Gastrocnemius medialis (tissue), 4 donors: ENCODE measurements around the gene ABCA6. TPM values are rescaled to one million over a fixed set of nuclear protein-coding genes. Genes with fewer than 3 reads are reported as not detected.

Source experiments
- ATAC-seq, 2 donors: fragments of 150-250 bp; one replicate each; pipeline ENCODE4 v1.9.1; 2016
- DNase-seq, 2 donors: peaks; one replicate each; pipeline ENCODE4 v3.0.0-alpha.2; 2019
- H3K27ac ChIP-seq, 4 donors: fragments of 200-600 bp; sonication (generic); 1 replicate in 1 of 4; 2 replicates in 3 of 4; pipeline ENCODE4 v1.5.1; 2016 to 2018; ENCODE audit warnings: mild to moderate bottlenecking in 2 of 4, moderate library complexity in 1 of 4
- H3K27me3 ChIP-seq, 3 donors: fragments of 200-600 bp; sonication (generic) in 2 of 3; 1 replicate in 1 of 3; 2 replicates in 2 of 3; pipeline versions ENCODE4 v1.5.1 to v1.6.0; 2016 to 2019; ENCODE audit warnings: mild to moderate bottlenecking in 1 of 3, moderate library complexity in 1 of 3
- H3K36me3 ChIP-seq, 2 donors: fragments of 200-600 bp; sonication (generic) in 1 of 2; one replicate each; pipeline ENCODE4 v1.5.1; 2017 to 2018
- H3K4me1 ChIP-seq, 2 donors: fragments of 200-600 bp; sonication (generic) in 1 of 2; one replicate each; pipeline ENCODE4 v1.5.1; 2016 to 2017; ENCODE audit warnings: mild to moderate bottlenecking in 2 of 2
- H3K4me3 ChIP-seq, 4 donors: fragments of 200-600 bp; sonication (generic) in 3 of 4; 1 replicate in 1 of 4; 2 replicates in 3 of 4; pipeline ENCODE4 v1.5.1; 2016 to 2019; ENCODE audit warnings: mild to moderate bottlenecking in 2 of 4
- H3K9me3 ChIP-seq, 3 donors: fragments of 200-600 bp; sonication (generic) in 2 of 3; 1 replicate in 1 of 3; 2 replicates in 2 of 3; pipeline ENCODE4 v1.5.1; 2016 to 2019
- POLR2A ChIP-seq, 2 donors: fragments of 450-650 bp; IDR thresholded peaks; one replicate each; pipeline ENCODE4 v1.6.1; 2017; ENCODE audit warnings: antibody characterized with exemption in 2 of 2, mild to moderate bottlenecking in 2 of 2, moderate library complexity in 2 of 2
- in situ Hi-C, 4 donors: fragments of 200-750 bp; cut with MboI; loops; one replicate each; pipeline versions ENCODE4 v1.15.0 to v1.8.0; 2017; ENCODE audit warnings: low sequenced_read_pairs in 4 of 4
- intact Hi-C: fragments of 100-400 bp; cut with DNase I; formaldehyde crosslinking; loops from one replicate; pipeline ENCODE4 v1.15.1; 2023; ENCODE audit warnings: low total_unique reads
- total RNA-seq, 4 donors: library from RNA; depleted of rRNA; stranded (reverse); fragments of >200 nt; gene quantifications; one replicate each; pipeline versions ENCODE4 v1.1.0 to v1.2.3, GENCODE V29; 2016
- TF ChIP-seq, protein P1 (sequence below), 5 experiments: fragments of 450-650 bp in 3 of 5; fragments of 200-600 bp in 2 of 5; sonication (generic) in 2 of 5; IDR thresholded peaks in 4 of 5; conservative IDR thresholded peaks in 1 of 5; 1 replicate in 4 of 5; 2 replicates in 1 of 5; pipeline ENCODE4 v1.5.1; 2016 to 2019; ENCODE audit warnings: antibody characterized with exemption in 5 of 5, mild to moderate bottlenecking in 3 of 5, moderate library complexity in 3 of 5

Gene ABCA6
- total RNA-seq, 4 donors from 2014 or later = 12.8 to 82.3 (median 15.7) TPM

DNA sequence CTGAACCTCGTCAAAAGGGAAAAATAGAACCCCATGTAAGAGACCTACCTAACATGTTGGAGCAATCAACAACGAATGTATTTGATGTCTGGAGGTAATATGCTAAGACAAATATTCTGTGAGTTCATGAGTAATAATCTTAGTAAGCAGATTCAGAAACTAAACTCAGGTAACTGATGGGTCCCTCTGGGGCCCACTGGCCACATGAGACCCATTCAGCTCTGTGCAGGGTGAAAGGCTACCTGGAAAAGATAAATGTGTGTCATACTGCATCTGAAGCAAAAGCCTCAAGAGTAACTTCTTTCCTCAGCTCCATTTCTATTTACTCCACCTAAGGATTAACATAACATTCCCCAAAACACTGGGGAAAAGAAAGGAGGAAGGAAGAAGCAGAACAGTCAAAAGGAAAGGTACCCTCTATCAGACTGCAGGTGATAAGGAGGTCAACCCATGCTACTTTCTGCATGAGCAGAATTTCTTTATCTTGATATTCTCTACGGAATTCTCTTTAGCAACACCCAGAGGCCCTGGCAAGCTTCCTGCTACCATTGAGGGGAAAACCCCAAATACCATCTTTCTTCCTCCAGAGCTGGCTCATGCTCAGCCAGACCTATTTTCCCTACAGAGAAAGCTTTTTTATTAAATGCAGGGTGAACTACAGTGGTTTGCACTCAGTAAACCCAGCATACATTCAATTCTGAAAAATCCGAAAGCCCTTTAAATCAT, 37.7 kb upstream of the ABCA6 start:
- Histone ChIP-seq H3K9me3 (no peaks in the 10 kb centered on the region), H3K4me1 (no peaks in the 10 kb centered on the region), H3K36me3 (peaks cover 0 to 68% of the 10 kb centered on the region in 2 donors), H3K27ac (no peak overlapping the region), H3K27me3 (no peaks in the 10 kb centered on the region), H3K4me3 (no peak overlapping the region)
- no peak for ATAC-seq
- no peak for DNase-seq
- TF ChIP-seq POLR2A (IDR thresholded peaks at IDR 0.05) = no peak
- TF ChIP-seq, protein P1, sequence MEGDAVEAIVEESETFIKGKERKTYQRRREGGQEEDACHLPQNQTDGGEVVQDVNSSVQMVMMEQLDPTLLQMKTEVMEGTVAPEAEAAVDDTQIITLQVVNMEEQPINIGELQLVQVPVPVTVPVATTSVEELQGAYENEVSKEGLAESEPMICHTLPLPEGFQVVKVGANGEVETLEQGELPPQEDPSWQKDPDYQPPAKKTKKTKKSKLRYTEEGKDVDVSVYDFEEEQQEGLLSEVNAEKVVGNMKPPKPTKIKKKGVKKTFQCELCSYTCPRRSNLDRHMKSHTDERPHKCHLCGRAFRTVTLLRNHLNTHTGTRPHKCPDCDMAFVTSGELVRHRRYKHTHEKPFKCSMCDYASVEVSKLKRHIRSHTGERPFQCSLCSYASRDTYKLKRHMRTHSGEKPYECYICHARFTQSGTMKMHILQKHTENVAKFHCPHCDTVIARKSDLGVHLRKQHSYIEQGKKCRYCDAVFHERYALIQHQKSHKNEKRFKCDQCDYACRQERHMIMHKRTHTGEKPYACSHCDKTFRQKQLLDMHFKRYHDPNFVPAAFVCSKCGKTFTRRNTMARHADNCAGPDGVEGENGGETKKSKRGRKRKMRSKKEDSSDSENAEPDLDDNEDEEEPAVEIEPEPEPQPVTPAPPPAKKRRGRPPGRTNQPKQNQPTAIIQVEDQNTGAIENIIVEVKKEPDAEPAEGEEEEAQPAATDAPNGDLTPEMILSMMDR (IDR thresholded peaks at IDR 0.05 in 4 of 5, conservative IDR thresholded peaks at IDR 0.05 in 1 of 5) = no peak
- intact Hi-C loops = no loop called here
- in situ Hi-C loops = loop anchor here in 1 of 4 donors (25.0 kb wide), 1 partner anchor 108 kb away; no protein-coding TSS in a partner anchor

DNA sequence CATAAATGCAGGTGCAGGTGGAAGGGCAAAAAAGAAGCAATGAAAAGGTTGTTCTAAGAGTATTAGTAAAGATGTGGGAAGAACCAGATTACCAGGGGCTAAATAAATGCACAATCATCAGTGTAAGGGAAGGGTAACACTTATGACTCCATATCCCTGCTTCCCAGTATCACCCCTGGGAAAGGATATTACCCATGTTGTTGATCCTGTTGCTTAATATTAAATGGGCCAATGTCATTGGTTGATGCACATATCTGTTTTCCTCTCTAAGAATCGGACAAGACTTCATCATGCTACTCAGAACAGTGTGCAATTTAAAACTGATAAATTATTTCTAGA, 34.7 kb upstream of the ABCA6 start:
- in situ Hi-C loops = loop anchor here in 1 of 4 donors (25.0 kb wide), 1 partner anchor 111 kb away; no protein-coding TSS in a partner anchor
- no peak for TF ChIP-seq POLR2A (IDR thresholded peaks at IDR 0.05)
- TF ChIP-seq, protein P1 (IDR thresholded peaks at IDR 0.05 in 4 of 5, conservative IDR thresholded peaks at IDR 0.05 in 1 of 5) = no peak
- intact Hi-C loops = no loop called here
- Histone ChIP-seq H3K27me3 (no peaks in the 10 kb centered on the region), H3K36me3 (peaks cover 0 to 60% of the 10 kb centered on the region in 2 donors), H3K9me3 (no peaks in the 10 kb centered on the region), H3K27ac (peak overlapping the region in 1 of 4 donors; percentile 15), H3K4me1 (no peaks in the 10 kb centered on the region), H3K4me3 (no peak overlapping the region)
- ATAC-seq (no peak), DNase-seq (no peak)

DNA sequence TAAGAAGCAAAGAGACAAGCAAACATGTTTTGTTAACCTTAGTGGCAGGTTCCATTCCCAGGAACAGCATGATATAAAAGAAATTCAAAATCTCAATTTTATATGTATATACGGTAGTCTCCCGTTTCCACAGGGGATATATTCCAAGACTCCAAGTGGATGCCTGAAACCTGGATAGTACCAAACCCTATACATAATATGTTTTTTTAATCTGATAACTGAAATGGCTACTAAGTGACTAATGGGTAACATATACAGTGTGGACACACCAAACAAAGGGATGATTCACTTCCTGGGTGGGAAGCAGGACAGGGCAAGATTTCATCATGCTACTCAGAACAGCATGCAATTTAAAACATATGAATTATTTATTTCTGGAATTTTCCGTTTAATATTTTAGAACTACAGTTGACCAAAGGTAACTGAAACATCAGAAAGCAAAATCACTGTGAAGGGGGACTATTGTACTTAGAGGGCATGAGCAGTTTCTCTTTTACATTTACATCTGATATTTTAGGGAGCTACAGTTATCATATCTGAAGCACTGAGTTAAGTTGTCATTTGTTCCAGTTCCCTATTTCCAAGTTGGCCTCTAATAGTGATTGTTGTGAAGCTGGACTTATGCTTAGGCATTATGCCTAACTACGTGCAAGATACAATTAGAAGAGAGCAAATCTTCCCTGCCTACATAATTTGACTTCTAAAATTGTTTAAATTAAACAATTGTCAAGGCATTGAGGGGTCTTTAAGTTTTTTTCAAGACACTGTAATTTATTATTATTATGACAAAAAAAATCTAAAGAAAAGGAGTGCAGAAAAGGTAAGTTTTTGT, 34.1 kb upstream of the ABCA6 start:
- Histone ChIP-seq H3K4me3 (no peak overlapping the region), H3K27me3 (no peaks in the 10 kb centered on the region), H3K9me3 (no peaks in the 10 kb centered on the region), H3K4me1 (peaks cover 0 to 1% of the 10 kb centered on the region in 2 donors), H3K36me3 (peaks cover 0 to 59% of the 10 kb centered on the region in 2 donors), H3K27ac (no peak overlapping the region)
- no peak for TF ChIP-seq POLR2A (IDR thresholded peaks at IDR 0.05)
- TF ChIP-seq, protein P1 (IDR thresholded peaks at IDR 0.05 in 4 of 5, conservative IDR thresholded peaks at IDR 0.05 in 1 of 5) = no peak
- DNase-seq = no peak
- ATAC-seq = no peak
- intact Hi-C loops = no loop called here
- in situ Hi-C loops = loop anchor here in 1 of 4 donors (25.0 kb wide), 1 partner anchor 111 kb away; no protein-coding TSS in a partner anchor

DNA sequence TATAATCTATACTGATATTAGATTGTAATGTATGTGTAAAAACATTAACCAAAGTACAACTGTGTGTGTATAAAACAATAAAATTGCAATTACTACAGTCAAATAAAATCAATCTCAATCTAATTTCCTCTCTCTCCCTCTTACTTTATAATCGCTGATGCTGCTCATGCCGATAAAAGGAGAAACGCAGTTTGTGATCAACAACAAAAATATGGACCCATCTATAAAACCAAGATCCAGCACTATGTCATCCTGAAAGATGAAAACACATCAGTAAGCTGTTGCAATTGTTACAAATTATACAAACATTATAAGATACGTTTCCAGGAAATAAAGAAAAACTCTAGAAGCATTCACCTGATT, 33.5 kb upstream of the ABCA6 start:
- H3K27ac ChIP-seq = no peak overlapping the region
- H3K4me3 ChIP-seq = no peak overlapping the region
- intact Hi-C loops (no loop called here), in situ Hi-C loops (loop anchor here in 1 of 4 donors (25.0 kb wide), 1 partner anchor 112 kb away; no protein-coding TSS in a partner anchor)
- H3K27me3 ChIP-seq = no peaks in the 10 kb centered on the region
- peaks cover 0 to 64% of the 10 kb centered on the region in 2 donors for H3K36me3 ChIP-seq
- ATAC-seq (no peak), DNase-seq (no peak)
- H3K9me3 ChIP-seq = no peaks in the 10 kb centered on the region
- TF ChIP-seq, protein P1 (IDR thresholded peaks at IDR 0.05 in 4 of 5, conservative IDR thresholded peaks at IDR 0.05 in 1 of 5) = no peak
- TF ChIP-seq POLR2A (IDR thresholded peaks at IDR 0.05) = no peak
- peaks cover 0 to 5% of the 10 kb centered on the region in 2 donors for H3K4me1 ChIP-seq
